ENCODE results near the gene SMIM31.

The SMIM31 gene

DNA sequence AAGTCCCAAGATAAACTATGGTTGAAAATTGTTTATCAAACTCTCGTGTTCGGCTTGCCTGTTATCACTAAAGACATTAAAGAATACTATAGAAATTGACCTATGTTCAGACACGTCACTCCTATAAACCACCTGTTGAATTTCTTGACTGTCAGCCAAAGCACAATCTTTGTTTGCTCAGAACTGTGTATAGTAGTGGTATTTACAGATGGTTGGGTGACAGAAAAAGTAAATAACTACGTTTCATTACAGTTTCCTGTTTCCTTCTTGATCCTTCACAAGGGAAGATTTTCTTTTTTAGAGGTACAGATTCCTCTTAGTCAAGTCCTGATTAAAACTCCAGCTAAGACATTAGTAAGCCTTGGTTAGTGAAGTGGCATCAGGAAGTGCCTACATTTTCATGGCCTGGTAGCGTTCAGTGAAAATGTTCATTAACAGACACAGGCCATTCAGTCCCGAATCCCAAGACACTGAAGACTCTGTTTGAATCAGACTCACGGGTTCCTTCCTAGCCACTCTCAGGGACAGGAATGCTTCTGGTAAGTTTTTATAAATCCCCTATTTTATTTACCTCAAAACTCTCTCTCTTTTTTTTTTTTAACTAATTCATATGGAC, at the start of gene SMIM31:
Gene SMIM31 (plus strand): TSS at position 259 of the 616 bp plus-strand sequence. CDS start 16,313 bp downstream, outside the sequence.
- in situ Hi-C loops (cut with MboI; ENCODE audit: low sequenced_read_pairs), result no loop called here

DNA sequence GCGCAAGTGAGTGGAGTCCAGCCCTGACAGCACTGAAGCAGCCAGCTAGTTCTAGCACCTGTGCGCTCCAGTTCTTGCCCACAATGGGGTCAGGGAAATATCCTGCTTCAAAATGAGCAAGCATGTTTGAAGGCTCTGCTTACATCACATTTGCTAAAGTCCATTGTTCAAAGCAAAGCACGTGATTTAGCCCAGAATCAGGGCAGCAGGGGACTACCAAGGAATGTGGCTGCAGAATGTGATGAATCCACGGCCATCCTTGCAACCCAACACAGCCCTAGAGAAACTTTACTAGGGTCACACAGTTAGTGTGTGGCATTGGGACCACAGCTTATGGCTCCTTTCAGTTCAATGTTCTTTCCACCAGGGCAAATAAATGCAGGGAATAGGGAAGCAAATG, 47.3 kb upstream of the SMIM31 start:
- in situ Hi-C loops (cut with MboI; ENCODE audit: low sequenced_read_pairs), result no loop called here

DNA sequence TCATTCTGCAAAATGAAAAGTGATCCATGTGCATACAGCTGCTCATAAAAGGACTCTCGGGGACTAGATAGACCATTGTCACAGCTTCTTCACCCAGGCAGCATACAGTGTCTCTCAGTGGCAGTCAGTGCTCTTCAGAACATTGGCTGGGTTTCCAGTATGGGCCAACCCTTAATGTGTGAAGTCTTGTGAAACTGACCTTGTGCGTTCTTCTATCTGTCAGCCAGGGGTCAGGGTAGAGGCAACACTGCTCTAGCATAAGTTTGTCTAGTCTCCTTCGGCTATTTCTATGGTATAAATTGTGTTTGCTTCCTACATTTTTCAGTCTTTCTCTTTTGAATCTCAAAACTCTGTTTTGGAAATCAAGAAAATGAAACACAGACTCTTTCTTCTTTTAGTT, 37.0 kb upstream of the SMIM31 start:
- in situ Hi-C loops (cut with MboI; ENCODE audit: low sequenced_read_pairs), result no loop called here

DNA sequence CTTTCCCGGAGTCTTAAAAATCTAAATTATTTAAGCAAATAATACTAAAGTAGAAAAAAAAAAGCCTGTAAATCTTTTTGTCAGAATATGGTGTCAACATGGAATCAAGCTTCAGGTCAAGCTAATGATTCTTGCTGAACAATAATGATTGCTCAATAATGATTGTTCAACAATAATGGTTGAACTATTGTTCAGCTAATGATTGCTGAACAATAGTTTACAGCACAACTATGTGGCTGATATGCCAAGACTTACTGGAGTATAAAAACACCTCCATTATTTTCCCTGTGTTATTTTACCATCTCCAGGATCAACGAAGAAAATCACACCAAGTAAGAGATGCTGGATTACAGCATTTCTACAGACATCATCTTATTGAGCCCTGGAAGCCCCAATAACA, 35.1 kb upstream of the SMIM31 start:
- in situ Hi-C loops (cut with MboI; ENCODE audit: low sequenced_read_pairs), result no loop called here

DNA sequence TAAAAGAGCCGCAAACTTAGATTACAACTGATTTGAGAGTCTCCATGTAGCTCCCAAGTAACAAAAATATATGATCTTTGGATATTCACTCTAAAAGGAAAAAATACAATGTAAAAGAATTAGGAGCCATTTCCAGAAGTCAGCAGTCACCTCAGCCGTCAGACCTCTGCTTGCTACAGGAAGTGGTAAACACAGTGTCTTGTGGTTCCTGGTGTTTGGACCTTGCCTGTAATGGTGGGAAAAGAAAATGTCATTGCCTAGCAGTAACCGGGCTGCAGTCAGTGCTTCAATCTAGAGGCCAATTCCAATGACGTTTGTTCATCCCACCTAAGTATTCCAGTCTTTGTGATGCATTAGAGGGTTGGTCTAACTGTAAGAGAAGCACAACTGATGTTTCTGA, 28.9 kb upstream of the SMIM31 start:
- in situ Hi-C loops (cut with MboI; ENCODE audit: low sequenced_read_pairs), result no loop called here

DNA sequence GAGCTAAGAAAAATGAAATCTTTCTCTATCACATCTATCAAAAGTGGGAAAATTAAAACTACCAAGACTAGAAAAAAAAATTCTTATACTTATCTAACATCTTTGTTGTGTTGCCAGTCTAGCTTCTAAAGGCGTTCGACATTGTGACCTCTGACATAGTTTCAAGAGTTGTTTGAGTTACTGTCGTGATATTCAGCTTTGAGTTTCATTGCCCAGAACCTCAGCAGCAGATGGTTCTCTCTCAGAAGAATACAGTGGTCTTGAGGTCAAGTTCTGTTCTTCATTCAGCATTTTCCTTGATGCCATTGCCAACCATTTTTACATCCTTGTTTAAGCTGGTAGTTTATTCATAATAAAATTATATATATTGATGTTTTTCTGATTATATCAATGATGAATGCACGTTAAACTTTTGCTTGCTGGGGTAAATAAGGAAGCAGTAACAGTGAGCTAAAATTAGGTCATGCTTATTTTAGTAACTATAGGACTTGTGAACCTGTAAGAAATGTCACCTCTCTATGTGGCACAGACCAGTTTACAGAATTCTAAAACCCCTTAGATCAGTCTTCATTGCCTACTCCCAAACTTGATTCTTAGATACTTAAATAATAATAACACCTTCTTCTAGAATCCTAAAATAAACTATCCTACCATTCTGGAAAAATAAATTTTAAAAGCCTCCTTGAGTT, 23.1 kb upstream of the SMIM31 start:
- in situ Hi-C loops (cut with MboI; ENCODE audit: low sequenced_read_pairs), result no loop called here

DNA sequence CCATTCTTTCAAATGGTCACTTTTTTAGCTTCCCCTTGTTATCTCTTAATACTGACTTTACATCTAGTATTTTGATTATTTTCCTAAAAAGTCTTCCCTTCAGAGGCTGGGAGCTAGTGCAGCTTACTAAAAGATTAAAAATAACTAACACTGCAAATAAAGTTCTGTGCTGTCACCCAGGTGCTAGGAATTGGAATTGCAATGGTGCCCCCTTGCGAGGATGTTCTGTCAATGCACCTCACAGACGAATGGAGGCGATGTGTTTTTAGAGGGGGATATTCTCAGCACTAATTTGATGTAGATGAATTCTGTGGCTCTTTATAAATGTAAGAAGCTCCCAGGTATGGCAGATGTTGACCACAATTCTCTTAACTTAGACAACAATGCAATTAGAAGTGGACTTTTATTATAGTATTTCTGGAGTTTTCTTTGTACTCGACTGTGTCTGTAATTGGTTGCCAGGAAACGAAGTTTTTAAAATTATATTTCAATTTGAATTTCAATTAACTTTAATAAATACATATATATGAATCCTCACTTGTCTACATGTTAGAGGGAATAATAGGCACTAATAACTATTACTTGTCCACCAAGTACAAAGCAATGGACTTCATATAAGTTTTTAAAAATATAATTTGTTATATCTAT, 22.0 kb upstream of the SMIM31 start:
- in situ Hi-C loops (cut with MboI; ENCODE audit: low sequenced_read_pairs), result no loop called here

DNA sequence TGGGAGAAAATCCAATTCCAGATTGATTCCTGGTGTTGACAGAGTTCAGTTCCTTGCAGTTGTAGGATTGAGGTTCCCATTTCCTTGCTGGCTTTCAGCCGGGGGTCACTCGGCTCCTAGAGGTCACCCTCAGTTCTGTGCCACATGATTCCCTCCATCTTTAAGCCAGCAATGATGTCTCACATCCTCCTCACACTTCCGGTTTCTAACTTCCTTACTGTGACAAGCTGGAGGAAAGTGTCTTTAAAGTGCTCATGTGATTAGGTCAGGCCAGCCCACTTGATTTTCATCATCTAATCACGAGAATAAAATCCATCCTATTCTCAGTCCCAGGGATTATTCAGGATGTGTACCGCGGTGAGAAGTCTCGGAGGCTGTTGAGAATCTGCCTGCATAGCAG, 19.4 kb upstream of the SMIM31 start:
- in situ Hi-C loops (cut with MboI; ENCODE audit: low sequenced_read_pairs), result no loop called here

DNA sequence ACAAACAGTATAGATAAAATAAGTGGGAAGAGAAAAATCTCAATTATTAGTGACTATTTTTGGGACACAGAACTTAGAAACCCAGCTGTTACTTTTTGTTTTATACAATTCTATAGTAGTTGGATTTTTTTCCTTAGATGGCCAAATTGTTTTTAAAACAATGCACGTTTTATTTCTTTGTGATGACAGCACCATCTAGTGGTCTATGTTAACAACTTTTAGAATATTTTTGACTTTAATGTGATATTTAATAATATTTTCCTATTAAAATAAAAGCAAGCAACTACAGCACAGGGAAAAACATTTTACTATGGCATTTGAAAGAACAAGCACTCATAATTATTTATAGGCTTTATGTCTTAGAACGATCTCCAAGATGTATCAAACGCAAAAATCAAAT, 5.6 kb upstream of the SMIM31 start:
- in situ Hi-C loops (cut with MboI; ENCODE audit: low sequenced_read_pairs), result no loop called here

DNA sequence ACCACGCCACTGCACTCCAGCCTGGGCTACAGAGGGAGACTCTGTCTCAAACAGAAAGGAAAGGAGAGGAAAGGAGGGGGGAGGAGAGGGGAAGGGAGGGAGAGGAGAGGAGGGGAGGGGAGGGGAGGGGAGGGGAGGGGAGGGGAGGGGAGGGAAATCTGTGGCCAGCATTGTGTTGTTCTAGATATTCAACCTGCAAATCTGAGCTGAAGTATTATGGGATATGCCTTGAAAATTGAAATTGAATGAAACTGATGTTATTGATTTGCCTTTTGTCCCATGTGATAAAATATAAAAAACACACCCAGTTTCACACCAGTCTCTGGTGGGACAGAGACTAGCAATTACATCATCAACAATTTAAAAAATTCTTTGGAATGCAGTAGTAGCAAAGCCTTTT, 1.5 kb downstream of the SMIM31 start:
- in situ Hi-C loops (cut with MboI; ENCODE audit: low sequenced_read_pairs), result no loop called here

DNA sequence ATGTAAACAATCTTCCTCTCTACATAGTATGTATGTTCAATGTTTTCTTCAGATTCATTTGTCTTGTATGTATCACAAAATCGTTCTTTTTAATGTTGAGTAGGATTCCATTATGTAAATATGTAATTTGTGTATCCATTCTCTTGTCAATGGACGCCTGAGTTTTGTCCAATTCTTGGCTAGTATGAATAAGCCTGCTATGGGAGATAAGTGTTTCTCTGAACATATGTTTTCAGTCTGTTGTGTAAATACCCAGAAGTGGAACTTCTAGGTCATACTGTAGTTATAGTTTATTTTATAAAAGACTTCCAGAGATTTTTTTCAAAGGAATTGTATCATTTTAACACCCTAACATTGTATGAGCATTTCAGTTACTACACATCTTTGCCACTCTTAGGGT, 2.8 kb downstream of the SMIM31 start:
- in situ Hi-C loops (cut with MboI; ENCODE audit: low sequenced_read_pairs), result no loop called here

DNA sequence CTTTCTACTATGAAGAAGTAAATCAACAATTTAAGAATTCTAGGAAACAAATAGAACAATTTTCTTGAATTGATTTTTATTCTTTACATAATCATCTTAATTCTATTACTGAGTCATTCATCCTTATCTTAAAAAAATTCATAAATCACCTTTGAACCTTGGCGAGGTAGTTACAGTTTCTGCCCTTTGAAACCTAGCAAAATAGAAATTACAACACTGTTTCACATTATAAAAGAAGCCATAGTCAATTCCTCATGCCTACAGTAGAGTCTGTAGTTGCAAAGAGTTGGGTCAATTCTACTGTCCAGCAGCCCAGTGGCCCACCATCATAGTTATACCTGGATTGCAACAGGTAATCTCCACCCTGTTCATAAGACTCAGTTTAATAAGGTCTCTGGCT, 7.3 kb downstream of the SMIM31 start:
- in situ Hi-C loops (cut with MboI; ENCODE audit: low sequenced_read_pairs), result no loop called here

DNA sequence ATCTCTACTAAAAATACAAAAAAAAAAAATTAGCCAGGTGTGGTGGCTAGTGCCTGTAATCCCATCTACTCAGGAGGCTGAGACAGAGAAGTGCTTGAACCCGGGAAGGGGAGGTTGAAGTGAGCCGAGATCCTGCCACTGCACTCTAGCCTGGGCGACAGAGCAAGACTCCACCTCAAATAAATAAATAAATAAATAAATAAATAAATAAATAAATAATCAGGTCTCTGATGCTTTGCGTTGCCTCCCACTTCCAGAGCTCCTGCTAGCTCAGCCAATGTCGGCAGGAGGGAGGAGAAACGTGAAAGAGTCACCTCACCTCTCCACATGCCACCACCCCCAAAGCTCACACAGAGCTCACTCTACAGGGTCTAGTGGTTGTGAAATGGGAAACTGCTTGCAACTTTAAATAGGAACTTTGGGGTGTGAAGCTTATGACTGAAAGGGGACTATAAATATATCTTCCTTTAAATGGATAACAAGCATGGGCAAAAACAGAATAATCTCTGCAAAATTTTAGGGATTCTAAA, 7.9 kb downstream of the SMIM31 start:
- in situ Hi-C loops (cut with MboI; ENCODE audit: low sequenced_read_pairs), result no loop called here

DNA sequence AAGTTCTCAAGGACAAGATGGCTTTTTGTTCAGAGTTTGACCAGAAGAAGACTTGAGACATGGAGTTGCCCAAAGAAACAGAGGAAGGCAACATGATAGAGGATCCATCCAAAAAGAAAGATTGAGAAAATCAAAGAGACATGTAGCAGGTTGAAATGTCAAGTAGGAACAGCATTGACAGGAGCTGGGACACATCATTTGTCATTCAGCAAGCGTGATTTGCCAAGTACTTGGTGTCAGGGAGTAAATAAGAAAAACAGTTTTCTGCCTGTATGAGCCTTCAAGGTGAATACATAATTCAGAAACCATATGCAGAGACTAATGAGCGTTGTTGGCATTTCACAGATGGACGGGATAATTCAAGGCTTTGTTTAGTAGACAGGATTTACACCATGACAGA, 11.2 kb downstream of the SMIM31 start:
- in situ Hi-C loops (cut with MboI; ENCODE audit: low sequenced_read_pairs), result no loop called here

DNA sequence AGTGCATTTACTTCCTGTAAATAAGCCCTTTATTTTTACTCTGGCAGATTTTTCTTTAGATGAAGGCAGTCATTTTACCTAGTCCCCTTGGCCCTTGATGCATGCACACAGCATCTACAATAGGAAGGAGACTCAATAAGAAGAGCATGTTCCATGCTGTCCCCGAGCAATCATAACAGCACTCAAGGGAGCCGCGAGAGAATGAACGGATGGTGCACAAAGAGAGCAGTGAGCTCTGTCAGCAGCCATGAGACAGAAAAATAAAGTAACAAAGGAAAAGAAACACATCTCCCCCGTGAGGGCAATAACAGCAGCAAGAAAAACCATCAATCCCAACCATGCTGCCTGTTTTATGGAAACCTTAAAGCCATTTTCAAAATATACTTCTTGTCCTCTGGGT, 11.9 kb downstream of the SMIM31 start:
- in situ Hi-C loops (cut with MboI; ENCODE audit: low sequenced_read_pairs), result no loop called here

DNA sequence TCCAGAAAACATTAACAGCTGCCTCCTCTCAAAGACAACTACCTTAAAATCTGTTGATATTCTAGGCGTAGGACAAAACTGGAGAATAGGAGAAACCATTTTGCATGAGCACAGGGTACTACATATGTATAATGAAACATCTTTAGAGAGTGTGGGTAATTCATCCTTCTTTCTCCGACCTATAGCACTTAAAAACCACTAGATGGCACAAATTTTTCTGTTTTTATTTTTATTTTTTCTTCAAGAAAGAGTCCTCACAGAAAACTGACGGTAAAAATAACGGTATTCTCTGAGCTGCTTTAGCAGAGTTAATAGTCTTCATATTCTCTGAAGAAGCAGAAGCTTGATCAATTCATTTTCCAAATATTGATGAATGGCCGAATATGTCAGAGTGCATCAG, 14.6 kb downstream of the SMIM31 start:
- in situ Hi-C loops (cut with MboI; ENCODE audit: low sequenced_read_pairs), result no loop called here

DNA sequence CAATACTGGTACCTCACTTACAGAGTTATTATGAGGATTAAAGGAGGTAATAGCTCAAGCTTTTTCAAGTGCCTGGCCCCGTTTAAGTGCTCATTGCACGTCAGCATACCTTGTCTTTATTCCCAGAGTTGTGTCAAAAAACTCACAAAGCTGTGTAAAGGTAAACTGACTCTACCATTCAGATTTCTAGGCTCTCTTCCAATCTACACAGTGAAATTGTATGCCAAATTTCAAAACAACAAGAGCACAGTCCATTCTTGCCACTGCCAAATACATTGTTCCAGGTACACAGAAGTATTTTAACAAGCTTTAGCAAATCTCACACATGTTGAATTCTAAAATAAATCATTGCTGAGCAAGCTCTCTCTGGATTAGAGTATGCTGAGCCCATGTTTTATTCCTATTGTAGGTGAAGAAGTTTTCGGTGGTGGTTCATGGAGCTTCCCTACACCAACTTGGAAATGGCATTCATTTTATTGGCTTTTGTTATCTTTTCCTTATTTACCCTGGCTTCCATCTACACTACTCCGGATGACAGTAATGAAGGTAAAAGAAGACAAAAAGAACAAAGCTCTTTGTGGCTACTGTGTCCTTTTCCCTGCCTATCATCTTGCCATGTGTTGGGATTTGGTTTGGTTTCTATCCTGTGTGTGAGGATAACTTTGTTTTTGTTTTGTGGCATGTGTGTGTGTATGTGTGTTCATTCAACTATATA, 16.2 kb downstream of the SMIM31 start:
- in situ Hi-C loops (cut with MboI; ENCODE audit: low sequenced_read_pairs), result no loop called here

DNA sequence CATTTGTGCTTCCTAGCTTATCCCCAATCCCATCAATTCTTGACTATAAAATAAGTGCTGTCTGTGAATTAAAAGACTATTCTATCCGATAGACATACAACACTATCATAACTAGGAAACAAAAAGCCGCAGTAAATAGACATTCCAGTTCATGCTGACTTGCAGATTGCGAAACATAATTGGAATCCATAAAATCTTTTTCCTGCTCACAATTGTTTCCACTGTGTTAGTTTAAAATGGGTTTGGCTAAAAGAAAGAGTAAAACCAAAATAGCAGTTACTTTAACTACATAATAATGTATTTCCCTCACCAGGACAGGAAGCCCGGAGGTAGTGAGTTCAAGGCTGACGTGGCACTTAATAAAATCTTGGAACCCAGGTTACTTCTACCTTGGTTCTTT, 17.2 kb downstream of the SMIM31 start:
- in situ Hi-C loops (cut with MboI; ENCODE audit: low sequenced_read_pairs), result no loop called here

DNA sequence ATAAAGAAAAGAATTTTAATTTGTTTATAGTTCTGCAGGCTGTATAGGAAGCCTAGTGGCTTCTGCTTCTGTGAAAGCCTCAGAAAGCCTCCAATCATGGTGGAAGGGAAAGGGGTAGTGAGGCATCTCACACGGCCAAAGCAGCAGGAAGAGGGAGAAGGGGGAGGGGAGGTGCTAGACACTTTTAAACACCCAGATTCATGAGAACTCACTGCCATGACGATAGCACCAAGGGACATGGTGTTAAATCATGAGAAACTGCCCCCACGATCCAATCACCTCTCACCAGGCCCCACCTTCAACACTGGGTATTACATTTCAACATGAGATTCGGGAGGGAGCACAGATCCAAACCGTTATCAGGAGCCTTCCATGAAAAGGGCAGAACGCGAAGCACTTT, 18.1 kb downstream of the SMIM31 start:
- in situ Hi-C loops (cut with MboI; ENCODE audit: low sequenced_read_pairs), result no loop called here

DNA sequence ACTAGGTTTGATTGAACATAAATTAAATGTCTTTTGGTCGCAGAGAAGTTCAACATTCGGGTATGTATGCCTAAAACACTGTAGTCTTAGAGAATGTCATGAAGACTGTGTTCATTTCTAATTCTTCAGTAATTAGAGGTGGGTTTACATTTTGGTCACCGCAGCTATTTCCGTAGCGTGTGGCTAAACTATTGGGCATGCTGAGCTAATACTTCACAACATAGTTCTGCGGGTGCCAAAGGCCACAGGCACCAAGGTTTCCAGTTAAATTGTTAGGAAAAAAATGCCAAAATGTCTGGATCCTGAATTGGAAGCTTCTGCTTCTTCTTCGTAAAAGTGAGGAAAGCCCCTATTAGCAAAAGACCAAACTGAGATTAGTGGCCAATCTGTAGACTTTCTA, 25.1 kb downstream of the SMIM31 start:
- in situ Hi-C loops (cut with MboI; ENCODE audit: low sequenced_read_pairs), result no loop called here

DNA sequence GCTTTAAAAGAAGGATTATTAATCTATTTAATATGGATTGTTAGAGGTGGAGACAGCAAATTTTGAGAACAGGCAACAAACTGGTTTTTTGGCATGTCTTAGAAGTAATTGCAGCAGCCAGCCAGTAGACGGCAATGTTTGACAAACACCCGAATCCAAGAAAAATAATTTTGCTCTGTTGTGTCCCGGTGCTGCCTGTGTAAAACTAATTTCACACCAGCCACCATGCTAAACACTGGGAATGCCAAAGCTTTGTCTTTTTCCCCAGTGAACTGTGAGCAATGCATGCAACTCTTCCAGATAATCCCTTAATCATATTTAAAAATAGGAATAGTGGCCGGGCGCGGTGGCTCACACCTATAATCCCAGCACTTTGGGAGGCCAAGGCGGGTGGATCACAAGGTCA, 25.9 kb downstream of the SMIM31 start:
- in situ Hi-C loops (cut with MboI; ENCODE audit: low sequenced_read_pairs), result no loop called here

DNA sequence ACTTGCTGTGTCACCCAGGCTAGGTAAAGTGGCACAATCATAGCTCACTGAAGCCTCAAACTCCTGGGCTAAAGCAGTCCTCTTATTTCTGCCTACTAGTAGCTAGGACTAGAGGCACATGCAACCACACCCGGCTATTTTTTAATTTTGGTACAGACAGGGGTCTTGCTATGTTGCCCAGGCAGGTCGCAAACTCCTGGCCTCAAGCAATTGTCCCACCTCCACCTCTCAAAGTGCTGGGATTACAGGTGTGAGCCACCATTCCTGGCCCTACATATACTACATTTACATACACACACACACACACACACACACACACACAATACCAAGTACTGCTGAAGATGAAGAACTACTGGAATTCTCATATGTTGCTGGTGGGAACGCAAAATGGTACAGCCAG, 26.9 kb downstream of the SMIM31 start:
- in situ Hi-C loops (cut with MboI; ENCODE audit: low sequenced_read_pairs), result no loop called here
